Ovary (tissue), 9 donors: ENCODE measurements around the gene DGKE. TPM values are rescaled to one million over a fixed set of nuclear protein-coding genes. Genes with fewer than 3 reads are reported as not detected.

ENCODE experiments used
- DNase-seq, 5 donors: peaks; one replicate each; pipeline ENCODE4 v3.0.0-alpha.2; 2019 to 2020
- H3K27ac ChIP-seq, 2 donors: fragments of 200-600 bp; one replicate each; pipeline versions ENCODE4 v1.5.1 to v1.8.0; 2019 to 2022
- H3K27me3 ChIP-seq: fragments of 200-600 bp; one replicate; pipeline ENCODE4 v1.8.0; 2022
- H3K36me3 ChIP-seq: fragments of 200-600 bp; sonication (generic); one replicate; pipeline ENCODE4 v1.5.1; 2019
- H3K4me1 ChIP-seq: one replicate; pipeline ENCODE4 v1.8.1; 2013; ENCODE audit warnings: mild to moderate bottlenecking, moderate library complexity; ENCODE audit not compliant: insufficient read depth
- H3K4me3 ChIP-seq: fragments of 200-600 bp; sonication (generic); one replicate; pipeline ENCODE4 v1.5.1; 2017
- H3K9me3 ChIP-seq, 2 donors: fragments of 200-600 bp in 1 of 2; sonication (generic) in 1 of 2; one replicate each; pipeline versions ENCODE4 v1.5.1 to v1.8.1; 2013 to 2019; ENCODE audit warnings: mild to moderate bottlenecking in 1 of 2, moderate library complexity in 1 of 2
- CTCF ChIP-seq, 3 donors: fragments of 450-650 bp in 2 of 3; fragments of 200-600 bp in 1 of 3; IDR thresholded peaks; one replicate each; pipeline versions ENCODE4 v1.5.1 to v1.8.0; 2016 to 2022; ENCODE audit warnings: antibody characterized with exemption in 3 of 3, mild to moderate bottlenecking in 1 of 3
- EP300 ChIP-seq: sonication (generic); formaldehyde crosslinking; IDR thresholded peaks from one replicate; pipeline ENCODE4 v1.6.1; 2017; ENCODE audit warnings: antibody characterized with exemption
- POLR2A ChIP-seq: fragments of 450-650 bp; IDR thresholded peaks from one replicate; pipeline ENCODE4 v1.6.1; 2017; ENCODE audit warnings: antibody characterized with exemption, mild to moderate bottlenecking, moderate library complexity
- WGBS, 3 donors: extraction: QIAGEN DNeasy Blood & Tissue Kit in 1 of 3; methylation state at CpG; one replicate each; pipeline versions ENCODE4 v1.1.5 to v1.1.7; 2013 to 2017; 5-methylcytosine and 5-hydroxymethylcytosine counted together
- intact Hi-C, 4 donors: fragments of 100-400 bp; cut with DNase I; formaldehyde crosslinking; loops; one replicate each; pipeline versions ENCODE4 v1.11.0 to v1.15.1; 2022 to 2023
- polyA plus RNA-seq, 2 donors: library from polyadenylated mRNA; stranded (reverse); fragments of 200-250 nt in 1 of 2; fragments of 350-450 nt in 1 of 2; fragmentation: Illumina TruSeq in 1 of 2; extraction: RNeasy Lipid Tissue Mini Kit (QIAGEN cat#74804) in 1 of 2; gene quantifications; one replicate each; pipeline ENCODE4 v1.2.3, GENCODE V29; 2013 to 2014
- total RNA-seq, 7 donors: library from RNA; depleted of rRNA in 2 of 7; stranded (reverse); fragments of >200 nt in 2 of 7; fragmentation: NEBNext Ultra II Directional in 3 of 7; extraction: Animal tissue kit (Norgen Biotek cat#: 25700) in 3 of 7; gene quantifications; one replicate each; pipeline versions ENCODE4 v1.1.0 to v1.2.4, GENCODE V29; 2016 to 2023
- donor health status: DM: no; HTN: no; CAD: no; lungs with moderate emphysema.
- donor health status: DM: no; HTN: no; CAD: no.
- donor health status: Bipolar disorder and iron deficiency.
- donor health status: DM: yes; HTN: yes; CAD: no.
- donor health status: DM: no; HTN: no; CAD: no.
- donor health status: DM: yes; HTN: yes; CAD: no.

DGKE gene
- total and polyA plus RNA-seq, 9 donors = 3.0 to 16.4 (median 11.8) TPM

GRCh38 chr17:56850591-56850990 lies 16.6 kb downstream of the DGKE start:
- H3K9me3 ChIP-seq = no peaks in the 10 kb centered on the region
- no peaks in the 10 kb centered on the region for H3K4me1 ChIP-seq
- no peak overlapping the region for H3K4me3 ChIP-seq
- 96 to 97% (median 97%) methylated on average over 2 of the region's 2 CpGs for WGBS, 3 donors
- H3K36me3 ChIP-seq = no peaks in the 10 kb centered on the region
- TF ChIP-seq CTCF (IDR thresholded peaks at IDR 0.05) = no peak
- no peak for TF ChIP-seq EP300
- no peak for TF ChIP-seq POLR2A
- no peak overlapping the region for H3K27ac ChIP-seq
- no peak for DNase-seq
- intact Hi-C loops = no loop called here
- no peaks in the 10 kb centered on the region for H3K27me3 ChIP-seq

- no peaks in the 10 kb centered on the region for H3K9me3 ChIP-seq
- 74 to 95% (median 80%) methylated on average over 3 of the region's 3 CpGs for WGBS, 3 donors
- no peak overlapping the region for H3K27ac ChIP-seq
- intact Hi-C loops = no loop called here
- no peak for TF ChIP-seq POLR2A
- no peak for TF ChIP-seq CTCF (IDR thresholded peaks at IDR 0.05)
- no peak for TF ChIP-seq EP300
- no peaks in the 10 kb centered on the region for H3K36me3 ChIP-seq
- DNase-seq = no peak
- H3K4me3 ChIP-seq = no peak overlapping the region
- H3K27me3 ChIP-seq = no peaks in the 10 kb centered on the region
- H3K4me1 ChIP-seq = no peaks in the 10 kb centered on the region
Observed at GRCh38 chr17:56851008-56851407, 17.1 kb downstream of the DGKE start.

GRCh38 chr17:56861899-56862298 lies 27.9 kb downstream of the DGKE start:
- intact Hi-C loops = no loop called here
- H3K36me3 ChIP-seq = no peaks in the 10 kb centered on the region
- H3K4me3 ChIP-seq = no peak overlapping the region
- no peaks in the 10 kb centered on the region for H3K27me3 ChIP-seq
- no peak overlapping the region for H3K27ac ChIP-seq
- H3K9me3 ChIP-seq = no peaks in the 10 kb centered on the region
- no peak for DNase-seq
- WGBS, 3 donors = 93 to 96% (median 94%) methylated on average over 3 of the region's 3 CpGs
- no peak for TF ChIP-seq POLR2A
- TF ChIP-seq CTCF (IDR thresholded peaks at IDR 0.05) = no peak
- TF ChIP-seq EP300 = no peak
- H3K4me1 ChIP-seq = no peaks in the 10 kb centered on the region

- intact Hi-C loops = no loop called here
- Histone ChIP-seq H3K4me1 (no peaks in the 10 kb centered on the region), H3K27me3 (no peaks in the 10 kb centered on the region), H3K27ac (no peak overlapping the region), H3K36me3 (no peaks in the 10 kb centered on the region), H3K9me3 (no peaks in the 10 kb centered on the region), H3K4me3 (no peak overlapping the region)
- no peak for DNase-seq
- TF ChIP-seq CTCF (IDR thresholded peaks at IDR 0.05) (no peak), EP300 (no peak), POLR2A (no peak)
- WGBS, 3 donors = 70 to 80% (median 72%) methylated on average over 3 of the region's 3 CpGs
Observed at GRCh38 chr17:56863974-56864373, 30.0 kb downstream of the DGKE start.

- no peaks in the 10 kb centered on the region for H3K27me3 ChIP-seq
Observed at GRCh38 chr17:56866076-56866475, 32.1 kb downstream of the DGKE start.

More at GRCh38 chr17:56866076-56866475, 32.1 kb downstream of the DGKE start:
- WGBS, 3 donors = 92 to 97% (median 97%) methylated on average over 5 of the region's 5 CpGs
- TF ChIP-seq CTCF (IDR thresholded peaks at IDR 0.05) (no peak), POLR2A (no peak), EP300 (no peak)
- H3K4me3 ChIP-seq = no peak overlapping the region
- DNase-seq = no peak
- intact Hi-C loops = no loop called here
- no peaks in the 10 kb centered on the region for H3K4me1 ChIP-seq
- no peaks in the 10 kb centered on the region for H3K36me3 ChIP-seq
- no peak overlapping the region for H3K27ac ChIP-seq
- H3K9me3 ChIP-seq = no peaks in the 10 kb centered on the region
